SKM-1 treated with dmso at 0.1 percent for 144 hours (cell line): ENCODE measurements around the gene OR9A2.
A peak's percentile ranks its signal among the peaks of the same experiment; 100 is the strongest.

Experiments used
- DNase-seq: peaks from one replicate; lab custom pipeline; 2025; ENCODE audit not compliant: unreplicated experiment; lab: John Stamatoyannopoulos, UW

Gene OR9A2, protein sequence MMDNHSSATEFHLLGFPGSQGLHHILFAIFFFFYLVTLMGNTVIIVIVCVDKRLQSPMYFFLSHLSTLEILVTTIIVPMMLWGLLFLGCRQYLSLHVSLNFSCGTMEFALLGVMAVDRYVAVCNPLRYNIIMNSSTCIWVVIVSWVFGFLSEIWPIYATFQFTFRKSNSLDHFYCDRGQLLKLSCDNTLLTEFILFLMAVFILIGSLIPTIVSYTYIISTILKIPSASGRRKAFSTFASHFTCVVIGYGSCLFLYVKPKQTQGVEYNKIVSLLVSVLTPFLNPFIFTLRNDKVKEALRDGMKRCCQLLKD

GRCh38 chr7:143027032-143027431 lies at the start of gene OR9A2:
Gene OR9A2, minus strand, starts transcription at chr7:143027132. Its CDS starts 0 bp downstream, at chr7:143027132.
- DNase-seq: no peak

- DNase-seq: no peak
These were observed 47.2 kb upstream of the OR9A2 start for GRCh38 chr7:143074141-143074540.

DNA sequence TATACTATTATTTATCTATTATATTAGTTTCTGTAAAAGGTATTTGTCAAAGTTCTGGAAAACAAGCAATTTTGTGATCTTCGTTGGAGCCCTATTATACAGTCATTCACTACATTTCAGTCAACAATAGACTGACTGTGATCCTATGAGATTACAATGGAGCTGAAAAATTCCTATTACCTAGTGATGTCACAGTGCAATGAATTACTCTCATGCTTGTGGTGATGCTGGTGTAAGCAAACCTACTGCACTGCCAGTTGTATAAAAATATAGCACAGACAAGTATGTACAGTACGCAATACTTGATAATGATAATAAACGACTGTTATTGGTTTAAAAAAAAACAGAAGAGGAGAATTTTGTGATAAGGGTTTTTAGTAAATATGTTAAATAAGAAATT lies 46.6 kb upstream of the OR9A2 start:
- DNase-seq: no peak

DNA sequence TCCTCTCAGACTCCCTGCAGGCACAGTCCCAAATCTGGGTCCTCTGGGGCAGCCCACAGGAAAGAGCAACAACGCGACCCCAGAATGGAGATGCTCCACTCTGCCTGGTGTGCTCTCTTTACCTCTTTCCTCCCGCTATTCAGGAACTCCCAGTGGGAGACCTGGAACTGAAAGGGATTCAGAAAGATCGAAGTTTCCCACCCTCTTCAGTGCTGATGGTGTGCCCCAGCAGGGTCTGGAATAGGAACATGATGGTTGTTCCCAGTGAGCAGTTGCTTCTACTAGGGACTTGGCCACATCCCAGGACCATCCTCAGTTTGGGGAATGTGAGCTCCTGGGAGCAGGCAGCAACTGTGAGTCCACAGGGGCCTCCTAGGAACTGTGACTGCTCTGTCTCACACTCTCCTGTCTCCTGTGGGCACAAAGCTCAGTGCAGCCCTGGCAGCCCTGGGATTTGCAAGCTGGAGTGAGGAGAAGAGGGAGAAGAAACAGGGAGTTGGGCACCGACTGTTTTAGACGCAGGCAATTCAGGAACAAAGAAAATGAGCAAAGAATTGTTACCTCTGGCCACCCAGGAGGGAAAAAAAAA lies 43.1 kb upstream of the OR9A2 start:
- DNase-seq: no peak

- no peak for DNase-seq
These were observed 41.5 kb upstream of the OR9A2 start for GRCh38 chr7:143068446-143068845.

DNA sequence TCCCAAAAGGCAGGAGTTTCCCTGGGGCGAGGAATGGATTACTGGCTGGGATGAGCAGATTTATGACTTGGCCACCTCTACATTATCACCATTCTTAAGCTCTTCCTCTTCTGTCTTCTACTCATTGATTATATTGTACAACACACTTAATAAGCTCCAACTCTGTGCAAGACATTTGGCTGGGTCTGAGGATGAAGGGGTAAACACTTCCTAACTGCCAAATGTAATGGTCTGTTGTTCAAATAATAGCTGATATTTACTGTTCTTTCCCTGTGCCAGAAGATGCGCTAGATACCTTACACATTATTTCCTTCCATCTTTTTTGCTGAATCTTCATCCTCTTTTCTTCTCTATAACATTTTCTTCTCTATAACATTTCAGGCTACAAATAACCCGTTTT lies 36.8 kb upstream of the OR9A2 start:
- DNase-seq: no peak

DNA sequence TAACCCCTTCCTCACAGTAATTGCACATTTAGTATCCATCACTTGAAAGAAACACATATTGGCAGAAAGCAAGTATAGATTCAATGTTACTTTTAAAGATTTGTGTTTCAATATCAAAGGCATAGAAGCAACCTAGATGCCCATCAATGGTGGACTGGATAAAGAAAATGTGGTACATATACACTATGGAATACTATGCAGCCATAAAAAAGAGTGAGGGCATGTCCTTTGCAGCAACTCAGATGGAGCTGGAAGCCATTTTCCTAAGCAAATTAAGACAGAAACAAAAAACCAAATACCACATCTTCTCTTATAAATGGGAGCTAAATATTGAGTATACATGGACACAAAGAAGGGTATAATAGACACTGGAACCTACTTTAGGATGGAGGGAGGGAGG lies 28.8 kb upstream of the OR9A2 start:
- DNase-seq: no peak

DNA sequence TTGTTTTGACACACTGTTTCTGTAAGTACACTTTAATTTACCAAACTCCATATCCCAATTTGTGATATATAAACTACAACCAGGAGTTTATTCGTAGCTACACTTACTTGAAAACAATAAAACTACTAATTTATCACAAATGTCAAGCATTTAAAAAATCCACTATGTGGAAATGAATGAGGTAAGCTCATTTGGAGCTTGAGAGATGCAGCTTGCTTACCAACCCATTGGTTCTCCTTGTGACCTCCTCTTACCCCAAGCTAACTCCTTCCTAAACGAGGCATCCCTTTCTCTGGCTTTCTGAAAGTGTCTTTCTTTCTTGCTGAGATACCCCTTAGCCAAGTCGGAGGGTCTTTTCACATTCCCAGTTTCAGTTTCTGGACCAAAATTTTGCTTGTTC lies 27.7 kb upstream of the OR9A2 start:
- DNase-seq: no peak

DNA sequence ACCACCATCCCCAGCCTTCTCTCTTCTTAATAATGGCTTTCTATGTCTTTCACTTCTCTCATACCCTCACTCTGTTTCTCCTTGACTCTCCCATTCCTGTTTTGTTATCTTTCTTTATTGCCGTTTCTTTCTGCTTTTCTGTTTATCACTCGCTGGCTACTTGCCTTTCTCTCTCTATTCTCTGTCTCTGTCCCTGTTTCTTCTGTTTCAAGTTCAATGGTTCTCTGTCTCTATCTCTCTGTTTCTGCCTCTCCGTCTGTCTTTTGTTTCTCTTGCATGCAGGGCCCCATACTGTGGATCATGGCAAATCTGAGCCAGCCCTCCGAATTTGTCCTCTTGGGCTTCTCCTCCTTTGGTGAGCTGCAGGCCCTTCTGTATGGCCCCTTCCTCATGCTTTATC lies 25.1 kb upstream of the OR9A2 start, which contains the start of gene OR6V1:
Gene OR6V1 (plus strand): TSS at position 301 of the 400 bp plus-strand sequence. CDS start 0 bp downstream, at position 301.
- no peak for DNase-seq

DNA sequence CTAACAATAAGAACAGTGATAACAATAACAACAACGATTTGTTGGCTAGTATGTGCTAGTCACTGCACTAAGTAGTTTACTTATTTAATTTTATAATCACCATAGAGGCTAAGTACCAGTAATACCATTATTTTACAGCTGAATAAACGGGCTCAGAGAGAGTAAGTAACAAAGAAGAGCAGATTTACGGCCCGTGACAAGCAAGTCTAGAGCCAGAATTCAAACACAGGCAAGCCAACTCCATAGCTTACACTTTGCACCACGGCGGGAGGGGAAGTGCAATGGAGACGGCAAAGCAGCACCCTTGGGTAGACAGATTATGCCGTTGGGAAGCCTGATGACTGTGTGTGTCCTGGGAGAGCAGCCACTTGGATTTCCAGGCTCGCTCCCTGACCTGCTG lies 24.0 kb upstream of the OR9A2 start:
- DNase-seq: no peak

DNA sequence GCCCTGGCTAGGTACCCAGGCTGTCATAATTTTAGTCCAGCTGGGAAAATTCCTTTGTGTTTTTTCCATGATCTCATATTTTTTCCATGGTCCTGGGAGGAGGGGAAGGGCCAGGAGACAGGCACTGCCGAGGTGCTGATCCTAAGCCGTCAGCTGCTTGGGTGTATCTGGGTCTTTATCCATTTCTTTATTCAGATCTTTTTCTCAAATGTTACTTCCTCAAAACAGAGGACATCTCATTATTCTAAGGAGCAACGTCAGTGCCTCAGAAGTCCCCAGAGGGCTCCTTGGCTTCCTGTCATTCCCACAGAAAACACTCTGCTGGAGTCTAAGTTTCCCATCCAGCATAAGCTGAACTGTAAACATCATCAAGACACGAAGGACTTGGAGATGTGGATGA lies 22.4 kb upstream of the OR9A2 start:
- DNase-seq: no peak

- DNase-seq: no peak
These were observed 21.9 kb upstream of the OR9A2 start for GRCh38 chr7:143048827-143049226.

GRCh38 chr7:143047326-143047725 lies 20.4 kb upstream of the OR9A2 start:
- peak; percentile 26 for DNase-seq

DNA sequence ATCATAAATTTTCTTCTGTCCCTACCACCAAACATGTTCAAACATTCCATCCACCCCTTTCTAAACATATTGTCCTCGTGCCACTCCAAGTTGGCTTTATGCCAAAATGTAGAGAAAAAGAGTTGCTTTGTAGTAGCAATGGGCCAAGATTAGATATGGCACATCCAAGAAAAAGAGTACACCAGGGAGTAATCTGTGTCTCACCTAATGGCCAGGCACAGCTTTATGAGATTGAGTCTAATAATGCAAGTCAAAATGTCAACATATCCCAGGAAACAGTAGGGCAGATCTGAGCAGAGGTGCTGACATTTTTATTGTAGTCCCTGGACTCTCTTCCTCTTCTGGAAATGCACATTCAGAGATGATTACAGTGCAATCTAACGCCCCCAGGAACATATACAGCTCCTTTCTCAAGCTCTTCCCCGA lies 19.5 kb upstream of the OR9A2 start:
- no peak for DNase-seq

GRCh38 chr7:143043391-143043790 lies 16.5 kb upstream of the OR9A2 start:
- no peak for DNase-seq

- no peak for DNase-seq
These were observed 15.9 kb upstream of the OR9A2 start for GRCh38 chr7:143042790-143043271.

DNA sequence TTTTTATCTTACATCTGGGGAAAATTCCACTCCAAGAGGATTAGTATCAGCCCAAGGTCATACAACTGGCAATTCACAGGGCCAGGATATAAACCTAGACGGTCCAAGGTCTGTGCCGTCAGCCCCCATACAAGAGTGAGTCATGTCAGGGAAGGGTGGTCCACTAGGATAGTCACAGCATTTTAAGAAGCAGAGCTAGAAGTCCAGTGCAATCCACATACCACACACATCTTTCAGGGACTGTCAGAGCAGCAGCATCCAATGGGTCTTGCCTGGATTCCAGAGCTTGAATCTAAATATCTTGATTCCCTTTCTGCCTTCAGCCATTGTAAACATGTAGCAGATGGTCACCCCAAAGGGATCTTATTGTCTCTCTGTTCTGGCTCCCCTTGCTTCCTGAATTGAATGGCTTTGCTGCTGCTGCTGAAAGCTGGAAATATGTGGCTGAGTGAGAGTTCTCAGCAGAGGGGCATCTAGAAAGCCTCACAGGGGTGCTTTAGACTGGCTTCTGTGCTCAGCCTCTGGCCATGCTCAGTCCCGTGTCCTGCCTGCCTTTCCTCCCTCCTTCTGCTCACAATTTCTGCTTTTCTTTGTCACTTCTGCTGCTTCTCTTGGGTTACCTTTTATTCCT lies 15.3 kb upstream of the OR9A2 start:
- no peak for DNase-seq

- DNase-seq: no peak
These were observed 14.4 kb upstream of the OR9A2 start for GRCh38 chr7:143041346-143041745.

GRCh38 chr7:143040209-143040715 lies 13.3 kb upstream of the OR9A2 start:
- DNase-seq: no peak

GRCh38 chr7:143038635-143039034 lies 11.7 kb upstream of the OR9A2 start:
- DNase-seq: no peak

- no peak for DNase-seq
These were observed 751 bp upstream of the OR9A2 start for GRCh38 chr7:143027683-143028082.

DNA sequence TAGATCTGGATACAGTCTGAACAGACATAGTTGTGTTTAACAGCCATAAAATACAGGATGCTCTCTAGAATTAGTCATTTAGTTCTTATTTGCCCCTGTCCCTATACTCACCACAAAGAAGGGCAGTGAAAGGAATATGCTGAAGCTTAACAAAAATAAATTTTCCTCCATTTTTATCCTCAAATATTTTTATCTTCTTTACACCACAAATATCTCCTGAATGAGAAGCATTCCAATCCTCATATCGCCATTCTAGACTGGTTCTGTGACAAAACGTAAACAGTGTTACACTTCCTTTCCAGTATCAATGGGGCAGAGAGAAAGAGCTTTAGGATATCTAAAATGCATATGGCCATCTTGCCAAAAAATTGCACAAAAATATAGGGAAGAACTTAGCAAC lies 1.6 kb downstream of the OR9A2 start:
- no peak for DNase-seq
